Adrenal gland (tissue), 12 donors: ENCODE results near the gene ANKRD2. TPM values are rescaled to one million over a fixed set of nuclear protein-coding genes. Genes with fewer than 3 reads are reported as not detected.
A peak's percentile ranks its signal among the peaks of the same experiment; 100 is the strongest.
"Not testable (repeated sequence)": the region's sequence is repeated elsewhere in the genome, so short reads cannot be mapped to it uniquely, and the experiment has no call there.

ENCODE experiments used
- DNase-seq, 7 donors: peaks; one replicate each; pipeline ENCODE4 v3.0.0-alpha.2; 2019 to 2020
- H3K27ac ChIP-seq, 5 donors: fragments of 200-600 bp; sonication (generic) in 4 of 5; 1 replicate in 3 of 5; 2 replicates in 2 of 5; pipeline versions ENCODE4 v1.5.1 to v1.8.0; 2016 to 2020; ENCODE audit warnings: mild to moderate bottlenecking in 1 of 5
- H3K27me3 ChIP-seq: fragments of 200-600 bp; 2 replicates; pipeline ENCODE4 v1.8.0; 2021
- H3K36me3 ChIP-seq, 2 donors: fragments of 200-600 bp; replicated peaks in 1 of 2; 1 replicate in 1 of 2; 2 replicates in 1 of 2; pipeline versions ENCODE4 v1.5.1 to v1.8.0; 2018 to 2022
- H3K4me1 ChIP-seq, 2 donors: fragments of 200-600 bp; replicated peaks in 1 of 2; 1 replicate in 1 of 2; 2 replicates in 1 of 2; pipeline versions ENCODE4 v1.5.1 to v1.8.0; 2018 to 2021
- H3K4me3 ChIP-seq, 4 donors: fragments of 200-600 bp; sonication (generic) in 3 of 4; one replicate each; pipeline ENCODE4 v1.5.1; 2016 to 2018
- H3K9me3 ChIP-seq, 3 donors: fragments of 200-600 bp; sonication (generic) in 1 of 3; replicated peaks in 1 of 3; 1 replicate in 2 of 3; 2 replicates in 1 of 3; pipeline versions ENCODE4 v1.5.1 to v1.8.0; 2016 to 2021
- POLR2A ChIP-seq, 2 donors: fragments of 450-650 bp; IDR thresholded peaks; one replicate each; pipeline ENCODE4 v1.6.1; 2017; ENCODE audit warnings: antibody characterized with exemption in 2 of 2, mild to moderate bottlenecking in 2 of 2, moderate library complexity in 1 of 2
- WGBS, 4 donors: extraction: QIAGEN DNeasy Blood & Tissue Kit in 2 of 4; methylation state at CpG; one replicate each; pipeline versions ENCODE4 v1.1.5 to v1.1.7; 2013 to 2017; 5-methylcytosine and 5-hydroxymethylcytosine counted together
- intact Hi-C, 2 donors: fragments of 100-400 bp; cut with DNase I; formaldehyde crosslinking; loops; one replicate each; pipeline versions ENCODE4 v1.14.1 to v1.15.0; 2022 to 2023
- polyA plus RNA-seq, 3 donors: library from polyadenylated mRNA; stranded (reverse); fragments of 200-250 nt in 2 of 3; fragments of 350-450 nt in 1 of 3; fragmentation: Illumina TruSeq in 1 of 3; extraction: RNeasy Lipid Tissue Mini Kit (QIAGEN cat#74804) in 1 of 3; gene quantifications; one replicate each; pipeline ENCODE4 v1.2.3, GENCODE V29; 2013 to 2014
- total RNA-seq, 9 donors: library from RNA; depleted of rRNA in 4 of 9; stranded (reverse); fragments of >200 nt in 4 of 9; fragments of 120-200 nt in 1 of 9; fragmentation: NEBNext Ultra II Directional in 1 of 9; extraction: Animal tissue kit (Norgen Biotek cat#: 25700) in 1 of 9; gene quantifications; one replicate each; pipeline versions ENCODE4 v1.1.0 to v1.2.4, GENCODE V29; 2013 to 2023
- TF ChIP-seq, protein P1 (sequence below), 6 experiments: fragments of 450-650 bp in 4 of 6; fragments of 200-600 bp in 2 of 6; sonication (generic) in 1 of 6; IDR thresholded peaks; 1 replicate in 5 of 6; 2 replicates in 1 of 6; pipeline versions ENCODE4 v1.5.1 to v1.8.0; 2016 to 2021; ENCODE audit warnings: antibody characterized with exemption in 6 of 6, mild to moderate bottlenecking in 2 of 6, moderate library complexity in 1 of 6
- donor health status: healthy with polysubstance abuse.
- donor health status: Bipolar disorder and iron deficiency.
- donor health status: DM: yes; HTN: yes; CAD: no.
- donor health status: DM: no; HTN: no; CAD: no.
- donor health status: DM: no; HTN: no; CAD: no.
- donor health status: DM: yes; HTN: yes; CAD: no.

Gene ANKRD2
- total and polyA plus RNA-seq, 12 donors: 0.24 to 2.9 (median 0.96) TPM; not detected in 2

DNA sequence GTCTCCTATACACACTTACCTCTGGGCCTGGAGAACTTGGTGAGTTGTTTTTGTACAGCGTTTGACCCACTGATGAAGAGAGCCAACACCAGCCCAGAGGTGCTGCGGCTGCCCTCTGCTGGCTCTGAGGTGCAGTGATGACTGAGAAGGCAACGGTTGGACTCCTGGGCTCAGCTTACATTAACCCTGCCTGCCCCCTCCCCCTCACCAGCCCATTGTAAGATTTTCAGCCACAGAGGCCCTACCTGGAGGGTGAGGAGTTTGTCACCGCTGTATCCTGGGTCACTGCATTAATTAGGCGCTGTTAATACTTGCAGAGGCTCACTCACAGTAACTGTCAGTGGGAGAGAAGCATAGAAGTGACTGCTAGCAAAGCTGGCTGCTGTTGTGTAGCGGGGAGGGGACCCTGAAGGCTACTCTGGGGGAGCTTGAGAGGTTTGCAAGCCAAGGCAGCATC lies 19.0 kb upstream of the ANKRD2 start:
- H3K27me3 ChIP-seq: no peaks in the 10 kb centered on the region
- 17 to 28% (median 21%) methylated on average over 4 to 6 of the region's 6 CpGs for WGBS, 4 donors
- H3K9me3 ChIP-seq: no peaks in the 10 kb centered on the region
- no peak overlapping the region for H3K4me3 ChIP-seq
- no peak overlapping the region for H3K27ac ChIP-seq
- peak; percentile 67 to 90 (median 76) for DNase-seq
- TF ChIP-seq POLR2A (IDR thresholded peaks at IDR 0.05): no peak
- TF ChIP-seq, protein P1, sequence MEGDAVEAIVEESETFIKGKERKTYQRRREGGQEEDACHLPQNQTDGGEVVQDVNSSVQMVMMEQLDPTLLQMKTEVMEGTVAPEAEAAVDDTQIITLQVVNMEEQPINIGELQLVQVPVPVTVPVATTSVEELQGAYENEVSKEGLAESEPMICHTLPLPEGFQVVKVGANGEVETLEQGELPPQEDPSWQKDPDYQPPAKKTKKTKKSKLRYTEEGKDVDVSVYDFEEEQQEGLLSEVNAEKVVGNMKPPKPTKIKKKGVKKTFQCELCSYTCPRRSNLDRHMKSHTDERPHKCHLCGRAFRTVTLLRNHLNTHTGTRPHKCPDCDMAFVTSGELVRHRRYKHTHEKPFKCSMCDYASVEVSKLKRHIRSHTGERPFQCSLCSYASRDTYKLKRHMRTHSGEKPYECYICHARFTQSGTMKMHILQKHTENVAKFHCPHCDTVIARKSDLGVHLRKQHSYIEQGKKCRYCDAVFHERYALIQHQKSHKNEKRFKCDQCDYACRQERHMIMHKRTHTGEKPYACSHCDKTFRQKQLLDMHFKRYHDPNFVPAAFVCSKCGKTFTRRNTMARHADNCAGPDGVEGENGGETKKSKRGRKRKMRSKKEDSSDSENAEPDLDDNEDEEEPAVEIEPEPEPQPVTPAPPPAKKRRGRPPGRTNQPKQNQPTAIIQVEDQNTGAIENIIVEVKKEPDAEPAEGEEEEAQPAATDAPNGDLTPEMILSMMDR (IDR thresholded peaks at IDR 0.05): peak; percentile 40 to 88 (median 84)
- H3K4me1 ChIP-seq: no peaks in the 10 kb centered on the region
- intact Hi-C loops: loop anchor here (5.0 kb wide), 1 partner anchor 91 kb away; no protein-coding TSS in a partner anchor
- H3K36me3 ChIP-seq: no peaks in the 10 kb centered on the region

DNA sequence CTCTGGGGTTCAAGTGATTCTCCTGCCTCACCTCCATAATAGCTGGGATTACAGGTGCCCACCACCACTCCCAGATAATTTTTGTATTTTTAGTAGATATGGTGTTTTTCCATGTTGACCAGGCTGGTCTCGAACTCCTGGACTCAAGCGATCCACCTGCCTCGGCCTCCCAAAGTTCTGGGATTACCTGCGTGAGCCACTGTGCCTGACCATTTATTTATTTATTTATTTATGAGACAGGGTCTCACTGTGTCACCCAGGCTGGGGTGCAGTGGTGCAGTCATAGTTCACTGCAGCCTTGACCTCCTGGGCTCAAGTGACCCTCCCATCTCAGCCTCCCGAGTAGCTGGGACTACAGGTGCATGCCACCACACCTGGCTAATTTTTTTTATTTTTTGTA lies 18.2 kb upstream of the ANKRD2 start:
- H3K4me3 ChIP-seq, H3K9me3 ChIP-seq, DNase-seq, H3K27me3 ChIP-seq, H3K4me1 ChIP-seq, H3K36me3 ChIP-seq, H3K27ac ChIP-seq: not testable (repeated sequence)
- WGBS, 4 donors: 91 to 95% (median 93%) methylated on average over 5 of the region's 5 CpGs
- intact Hi-C loops: loop anchor here (5.0 kb wide), 1 partner anchor 92 kb away; no protein-coding TSS in a partner anchor

DNA sequence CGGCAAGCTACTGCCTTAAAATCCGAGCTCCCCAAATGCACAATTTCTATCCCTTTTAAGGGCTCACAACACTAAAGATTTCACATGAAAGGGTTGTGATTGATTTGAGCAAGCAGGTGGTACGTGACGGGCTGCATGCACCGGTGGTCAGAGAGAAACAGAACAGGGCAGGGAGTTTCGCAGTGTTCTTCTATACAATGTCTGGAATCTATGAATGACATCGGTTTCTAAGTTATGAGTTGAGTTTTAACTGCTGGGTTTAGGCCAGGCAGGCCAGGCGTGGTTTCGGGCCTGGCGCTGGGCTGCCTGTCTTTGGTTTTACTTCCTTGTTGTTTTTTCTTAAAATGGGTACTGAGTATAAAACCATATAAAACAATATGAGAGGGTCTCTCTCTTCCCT lies 17.0 kb upstream of the ANKRD2 start:
- H3K27me3 ChIP-seq, intact Hi-C loops, H3K27ac ChIP-seq, H3K9me3 ChIP-seq, H3K4me3 ChIP-seq, H3K36me3 ChIP-seq, DNase-seq, H3K4me1 ChIP-seq: not testable (repeated sequence)
- WGBS, 4 donors: 95 to 98% (median 96%) methylated on average over 6 to 8 of the region's 10 CpGs

DNA sequence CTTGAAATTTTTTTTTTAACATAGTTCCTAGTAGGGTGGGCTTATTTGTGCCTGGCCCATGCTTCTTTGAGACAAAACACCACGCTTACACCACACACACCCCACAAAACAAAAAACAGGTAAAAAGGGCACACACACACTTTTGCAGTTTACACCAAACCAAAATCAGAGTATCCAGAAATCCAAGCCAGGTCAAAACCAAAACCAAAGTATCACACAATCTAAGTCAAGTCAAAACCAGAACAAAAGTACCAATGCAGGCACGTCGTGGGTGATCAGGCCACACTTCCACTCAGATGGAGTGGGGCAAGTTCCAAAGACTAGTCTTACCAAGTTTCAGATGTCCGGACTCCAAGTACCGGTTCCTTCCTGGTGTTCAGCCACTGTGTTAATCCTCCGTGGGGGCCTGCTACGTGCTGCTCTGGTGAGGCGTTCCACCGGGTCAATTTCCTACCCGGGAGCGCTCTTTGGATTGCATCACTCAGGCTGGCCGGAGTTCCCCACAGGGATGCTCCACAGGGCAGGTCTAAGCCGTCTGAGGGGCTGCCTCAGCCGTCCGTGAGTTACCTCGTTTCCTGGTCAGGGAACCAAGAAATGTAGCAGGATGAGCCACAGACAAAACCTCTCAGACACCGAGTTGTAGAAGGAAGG lies 11.7 kb upstream of the ANKRD2 start:
- H3K27me3 ChIP-seq, H3K27ac ChIP-seq, intact Hi-C loops, H3K4me1 ChIP-seq, DNase-seq, H3K36me3 ChIP-seq, H3K4me3 ChIP-seq, H3K9me3 ChIP-seq: not testable (repeated sequence)
- WGBS, 4 donors: 78 to 91% (median 83%) methylated on average over 9 to 17 of the region's 17 CpGs

DNA sequence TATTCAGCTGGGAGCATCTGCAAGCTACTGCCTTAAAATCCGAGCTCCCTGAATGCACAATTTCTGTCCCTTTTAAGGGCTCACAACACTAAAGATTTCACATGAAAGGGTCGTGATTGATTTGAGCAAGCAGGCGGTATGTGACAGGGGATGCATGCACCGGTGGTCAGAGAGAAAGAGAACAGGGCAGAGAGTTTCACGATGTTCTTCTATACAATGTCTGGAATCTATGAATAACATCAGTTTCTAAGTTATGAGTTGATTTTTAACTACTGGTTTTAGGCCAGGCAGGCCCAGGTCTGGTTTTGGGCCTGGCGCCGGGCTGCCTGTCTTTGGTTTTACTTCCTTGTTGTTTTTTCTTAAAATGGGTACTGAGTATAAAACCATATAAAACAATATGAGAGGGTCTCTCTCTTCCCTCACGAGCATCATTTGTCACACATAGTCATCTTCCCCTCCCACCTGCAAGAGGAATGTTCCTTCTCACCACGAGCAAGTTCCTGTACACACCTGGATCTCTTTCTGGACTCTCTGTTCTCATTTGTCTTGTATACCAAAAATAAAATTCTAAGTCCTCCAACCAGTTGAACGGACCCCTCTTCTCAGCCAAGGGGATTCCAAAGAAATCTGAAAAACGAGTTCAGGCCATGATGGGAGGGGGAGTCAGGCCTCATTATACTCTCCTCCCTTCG lies 11.0 kb upstream of the ANKRD2 start:
- H3K36me3 ChIP-seq, H3K4me1 ChIP-seq, H3K4me3 ChIP-seq, H3K27me3 ChIP-seq, H3K27ac ChIP-seq, H3K9me3 ChIP-seq, intact Hi-C loops, DNase-seq: not testable (repeated sequence)
- 88 to 94% (median 92%) methylated on average over 12 of the region's 12 CpGs for WGBS, 4 donors

DNA sequence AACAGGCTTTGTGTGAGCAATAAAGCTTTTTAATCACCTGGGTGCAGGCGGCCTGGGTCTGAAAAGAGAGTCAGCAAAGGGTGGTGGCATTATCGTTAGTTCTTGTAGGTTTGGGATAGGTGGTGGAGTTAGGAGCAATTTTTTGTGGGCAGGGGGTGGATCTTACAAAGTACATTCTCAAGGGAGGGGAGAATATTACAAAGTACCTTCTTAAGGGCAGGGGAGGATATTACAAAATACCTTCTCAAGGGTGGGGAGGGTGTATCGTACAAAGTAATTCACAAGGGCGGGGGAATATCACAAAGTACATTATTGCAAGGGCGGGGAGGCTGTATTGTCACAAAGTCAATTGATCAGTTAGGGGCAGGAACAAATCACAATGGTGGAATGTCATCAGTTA lies 10.2 kb upstream of the ANKRD2 start:
- WGBS, 4 donors: 91 to 96% (median 95%) methylated on average over 5 of the region's 5 CpGs
- H3K4me1 ChIP-seq, H3K9me3 ChIP-seq, H3K4me3 ChIP-seq, DNase-seq, H3K27me3 ChIP-seq, H3K36me3 ChIP-seq, H3K27ac ChIP-seq, intact Hi-C loops: not testable (repeated sequence)
